Measurements from ENCODE around the gene TMEM44.
"Not testable (repeated sequence)": the region's sequence is repeated elsewhere in the genome, so short reads cannot be mapped to it uniquely, and the experiment has no call there.

The TMEM44 gene

DNA sequence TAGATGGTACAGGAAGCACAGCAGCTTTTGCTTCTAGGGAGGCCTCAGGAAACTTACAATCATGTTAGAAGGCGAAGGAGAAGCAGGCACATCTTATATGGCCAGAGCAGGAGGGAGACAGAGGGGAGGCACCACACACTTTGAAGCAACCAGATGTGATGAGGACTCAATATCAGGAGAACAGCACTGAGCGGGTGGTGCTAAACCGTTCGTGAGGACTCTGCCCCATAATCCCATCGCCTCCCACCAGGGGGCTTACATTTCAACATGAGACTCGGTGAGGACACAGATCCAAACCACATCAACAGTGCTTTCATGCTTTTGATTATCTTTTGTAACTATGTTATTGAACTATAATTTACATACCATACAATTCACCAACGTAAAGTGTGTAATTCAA lies 7.6 kb upstream of the TMEM44 start:
- peak; percentile 50 for DNase-seq (ENCODE audit: low spot score)

- no peak for DNase-seq (ENCODE audit: low spot score)
These were observed 5.9 kb upstream of the TMEM44 start for GRCh38 chr3:194638991-194639605.

GRCh38 chr3:194637541-194638400 lies 4.6 kb upstream of the TMEM44 start:
- no peak for DNase-seq (ENCODE audit: low spot score)

- no peak for DNase-seq (ENCODE audit: low spot score)
These were observed 3.8 kb upstream of the TMEM44 start for GRCh38 chr3:194637066-194637465.

- peak; percentile 80 for DNase-seq (ENCODE audit: low spot score)
These were observed 340 bp downstream of the TMEM44 start for GRCh38 chr3:194632809-194633348.

DNA sequence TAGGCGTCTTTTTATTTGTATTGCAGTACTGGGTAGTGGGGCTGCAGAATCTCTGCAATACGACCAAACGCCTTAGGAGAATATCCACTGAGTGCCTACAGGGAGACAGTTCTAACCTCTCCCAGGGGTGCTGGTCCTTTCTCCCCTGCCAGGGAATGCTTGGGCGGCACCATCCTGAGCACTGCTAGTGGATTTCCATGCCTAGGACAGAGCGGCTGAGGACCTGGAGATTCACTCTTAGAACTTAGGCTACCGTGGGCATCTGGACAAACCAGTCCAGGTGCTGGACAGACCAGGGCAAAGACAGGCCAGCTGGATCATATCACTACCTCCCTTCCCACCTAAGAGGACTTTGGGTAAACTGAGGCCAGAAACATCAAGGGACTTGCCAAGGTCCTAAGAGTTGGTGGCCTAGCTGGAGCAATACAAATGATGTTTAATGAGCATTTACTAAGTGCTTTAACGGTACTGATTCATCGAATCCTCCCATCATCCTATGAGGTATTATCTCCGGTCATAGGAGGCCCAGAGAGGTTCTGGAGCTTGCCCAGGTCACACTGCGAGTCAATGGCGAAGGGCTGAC lies 902 bp downstream of the TMEM44 start:
- peak; percentile 60 for DNase-seq (ENCODE audit: low spot score)

DNA sequence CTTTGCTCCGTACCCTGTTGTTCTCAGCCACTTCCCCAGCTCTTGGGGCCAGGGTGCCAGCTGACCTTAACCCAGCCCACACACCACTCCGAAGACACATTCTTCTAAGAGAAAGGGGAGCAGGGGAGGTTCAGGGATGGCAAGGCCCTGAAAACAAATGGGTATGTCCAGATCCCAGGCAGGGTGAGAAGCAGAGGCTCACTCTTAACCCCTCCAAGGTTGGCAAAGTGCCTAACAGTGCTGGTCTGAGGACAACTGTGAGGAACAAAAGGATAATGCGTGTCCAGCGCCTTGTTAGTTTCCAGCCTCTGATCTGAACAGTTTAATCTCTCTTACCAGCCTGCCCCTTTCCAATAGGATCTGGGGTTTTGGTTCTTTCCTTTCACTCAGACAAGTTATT lies 1.5 kb downstream of the TMEM44 start:
- DNase-seq (ENCODE audit: low spot score): peak; percentile 44

- not testable (repeated sequence) for DNase-seq (ENCODE audit: low spot score)
These were observed 2.5 kb downstream of the TMEM44 start for GRCh38 chr3:194630681-194631080.

DNA sequence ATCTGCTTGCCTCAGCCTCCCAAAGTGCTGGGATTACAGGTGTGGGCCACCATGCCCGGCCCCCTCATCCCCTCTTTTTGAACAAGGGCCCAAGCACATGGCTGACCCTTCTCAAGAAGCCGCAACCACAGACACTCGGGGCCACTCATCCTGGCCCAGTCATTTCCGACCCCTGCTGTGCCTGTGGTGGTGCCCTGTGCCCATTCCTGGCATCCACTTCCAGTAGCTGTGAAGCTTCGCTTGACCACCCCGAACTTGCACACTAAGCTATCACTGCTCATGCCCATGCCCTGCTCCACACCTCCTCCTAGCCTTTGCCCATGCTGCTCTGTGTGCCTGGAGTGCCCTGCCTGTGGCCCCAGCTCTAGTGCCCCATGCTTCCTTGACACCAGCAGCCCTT lies 8.3 kb downstream of the TMEM44 start:
- DNase-seq (ENCODE audit: low spot score): no peak

DNA sequence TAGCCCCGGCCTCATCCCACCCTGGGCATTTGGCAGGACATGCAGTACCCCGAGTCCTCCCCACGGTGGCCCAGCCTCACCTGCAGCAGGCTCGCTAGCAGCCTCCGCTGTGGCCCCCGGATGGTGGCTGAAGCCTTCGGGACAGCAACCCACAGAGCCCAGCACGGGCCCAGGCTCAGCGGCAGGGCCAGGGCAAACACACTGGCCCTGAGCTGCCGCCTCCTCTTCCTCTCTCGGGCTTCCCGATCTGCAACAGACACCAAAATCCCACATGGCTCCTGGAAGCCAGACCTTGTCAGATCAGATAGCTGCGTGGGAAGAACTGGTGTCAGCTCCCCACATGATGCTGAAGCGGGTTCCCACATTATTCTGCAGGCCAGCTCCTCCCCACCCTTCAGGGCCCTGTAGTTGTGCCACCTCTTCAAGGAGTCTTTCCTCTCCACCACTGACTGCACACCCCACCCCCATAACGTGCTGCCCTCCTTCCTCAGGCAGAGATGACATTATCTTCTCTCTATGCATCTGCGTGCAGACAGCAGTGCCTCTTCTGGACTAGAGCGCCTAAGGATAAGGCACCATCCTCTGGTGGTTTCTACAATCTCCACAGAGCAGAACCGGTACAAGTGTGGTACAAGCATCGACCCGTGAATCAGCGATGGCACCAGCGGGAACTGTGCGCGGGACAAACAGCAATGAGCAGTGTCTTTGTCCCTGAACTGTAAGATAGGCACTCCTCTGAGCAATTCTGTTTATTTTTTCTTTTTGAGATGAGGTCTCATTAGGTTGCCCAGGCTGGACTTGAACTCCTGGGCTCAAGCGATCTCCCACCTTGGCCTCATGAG lies 9.5 kb downstream of the TMEM44 start:
- DNase-seq (ENCODE audit: low spot score): no peak

DNA sequence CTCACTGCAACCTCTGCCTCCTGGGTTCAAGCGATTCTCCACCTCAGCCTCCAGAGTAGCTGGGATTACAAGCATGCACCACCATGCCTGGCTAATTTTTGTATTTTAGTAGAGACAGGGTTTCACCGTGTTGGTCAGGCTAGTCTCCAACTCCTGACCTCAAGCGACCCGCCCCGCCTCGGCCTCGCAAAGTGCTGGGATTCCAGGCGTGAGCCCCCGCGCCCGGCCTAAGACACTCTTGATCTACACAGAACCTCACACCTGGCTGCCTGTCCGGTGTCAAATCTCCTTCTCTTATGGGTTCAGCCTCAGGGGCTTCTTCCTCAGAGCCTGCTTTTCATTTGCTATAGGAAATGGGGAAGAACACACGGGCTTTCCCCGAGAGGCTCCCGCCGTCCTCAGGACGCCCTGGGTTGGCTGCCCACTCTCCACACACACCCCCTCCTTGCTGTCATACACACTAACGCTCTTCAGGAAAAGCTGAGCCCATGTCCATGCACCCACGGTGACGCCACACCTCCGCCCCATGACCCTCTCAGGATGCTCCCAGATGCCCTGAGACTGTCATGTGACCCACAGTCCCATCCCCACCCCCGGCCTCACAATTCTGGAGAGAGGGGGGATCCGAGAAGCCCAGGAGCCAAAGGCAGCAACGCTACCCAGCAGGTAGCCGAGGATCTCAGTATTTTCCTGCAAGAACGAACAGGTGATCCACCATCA lies 10.4 kb downstream of the TMEM44 start:
- no peak for DNase-seq (ENCODE audit: low spot score)

DNA sequence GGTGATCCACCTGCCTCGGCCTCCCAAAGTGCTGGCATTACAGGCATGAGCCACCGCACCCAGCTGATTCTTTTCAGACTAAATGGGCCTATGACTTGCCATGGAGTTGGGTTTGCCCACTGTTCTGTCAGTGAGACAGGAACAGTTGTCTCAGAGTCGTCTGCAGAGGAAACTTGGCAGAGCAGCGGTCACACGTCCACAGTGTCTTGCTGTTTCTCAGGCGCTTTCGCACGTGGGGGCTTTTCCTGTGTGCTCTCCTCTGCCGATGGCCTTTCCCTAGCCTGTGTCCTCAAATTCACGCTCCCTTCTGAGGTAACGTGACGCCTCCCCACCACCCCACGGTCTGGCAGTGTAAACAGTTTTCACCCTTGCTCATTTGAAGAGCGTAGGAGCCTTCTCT lies 11.3 kb downstream of the TMEM44 start:
- no peak for DNase-seq (ENCODE audit: low spot score)

DNA sequence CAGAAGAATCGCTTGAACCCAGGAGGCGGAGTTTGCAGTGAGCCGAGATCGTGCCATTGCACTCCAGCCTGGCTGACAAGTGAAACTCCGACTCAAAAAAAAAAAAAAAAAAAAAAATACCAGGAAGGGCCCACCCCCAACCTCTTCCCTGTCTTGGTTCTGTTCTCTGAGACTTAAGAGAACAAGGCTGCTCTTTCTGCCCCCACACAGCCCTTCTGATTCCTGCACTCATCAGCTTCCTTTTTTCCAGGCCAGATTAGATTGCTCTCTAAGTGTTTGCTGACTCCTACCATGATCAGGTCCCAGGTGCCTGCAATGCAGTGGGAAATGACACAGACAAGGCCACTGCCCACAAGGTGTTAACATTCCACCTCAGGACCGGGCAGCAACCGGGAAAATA lies 13.0 kb downstream of the TMEM44 start:
- no peak for DNase-seq (ENCODE audit: low spot score)

GRCh38 chr3:194619741-194620140 lies 13.5 kb downstream of the TMEM44 start:
- DNase-seq (ENCODE audit: low spot score): no peak

GRCh38 chr3:194618858-194619608 lies 14.2 kb downstream of the TMEM44 start:
- DNase-seq (ENCODE audit: low spot score): no peak

- DNase-seq (ENCODE audit: low spot score): no peak
These were observed 15.4 kb downstream of the TMEM44 start for GRCh38 chr3:194617827-194618226.

DNA sequence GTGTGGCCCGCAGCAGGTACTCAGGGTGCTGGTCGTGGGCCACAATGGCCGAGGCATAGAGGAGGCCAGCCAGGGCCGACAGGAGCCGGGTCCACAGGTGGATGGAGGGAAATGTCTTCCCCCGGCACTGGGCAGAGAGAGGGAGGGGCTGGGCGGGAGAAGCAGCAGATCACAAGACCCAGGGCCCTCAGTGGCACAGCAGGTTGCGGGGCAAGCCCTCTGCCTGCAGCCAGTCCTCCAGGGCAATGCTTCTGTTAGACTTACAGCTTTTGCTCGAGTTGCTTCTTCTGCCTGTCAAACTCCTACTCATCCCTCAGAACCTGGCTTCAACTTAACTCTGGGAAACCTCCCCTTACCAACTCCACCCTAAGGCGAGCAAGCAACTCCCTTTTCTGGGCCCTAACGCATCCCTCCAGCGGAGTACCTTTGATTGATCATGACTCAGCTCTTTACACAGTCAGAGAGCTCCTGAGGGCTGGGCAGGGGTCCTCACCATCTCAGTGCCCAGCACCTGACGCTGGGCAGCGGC lies 16.0 kb downstream of the TMEM44 start:
- no peak for DNase-seq (ENCODE audit: low spot score)

DNA sequence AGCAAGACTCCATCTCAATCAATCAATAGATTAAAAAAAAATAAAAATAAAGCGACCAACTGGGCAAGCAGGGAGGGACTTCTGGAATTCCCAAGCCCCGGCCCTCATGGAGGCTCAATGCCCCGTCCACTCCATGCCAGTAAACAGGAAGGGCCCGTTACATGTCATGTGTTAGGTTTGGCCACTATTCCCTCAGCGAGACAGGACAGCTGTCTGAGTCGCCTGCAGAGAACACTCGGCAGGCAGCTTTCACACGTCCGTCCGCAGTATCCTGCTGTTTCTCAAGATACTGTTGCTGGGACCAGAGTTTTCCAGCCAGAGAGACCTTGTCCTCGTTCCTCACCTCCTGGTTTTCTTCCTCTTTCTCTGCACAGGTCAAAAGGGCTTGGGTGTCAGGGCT lies 18.0 kb downstream of the TMEM44 start:
- DNase-seq (ENCODE audit: low spot score): no peak

- no peak for DNase-seq (ENCODE audit: low spot score)
These were observed 21.0 kb downstream of the TMEM44 start for GRCh38 chr3:194612221-194612620.

DNA sequence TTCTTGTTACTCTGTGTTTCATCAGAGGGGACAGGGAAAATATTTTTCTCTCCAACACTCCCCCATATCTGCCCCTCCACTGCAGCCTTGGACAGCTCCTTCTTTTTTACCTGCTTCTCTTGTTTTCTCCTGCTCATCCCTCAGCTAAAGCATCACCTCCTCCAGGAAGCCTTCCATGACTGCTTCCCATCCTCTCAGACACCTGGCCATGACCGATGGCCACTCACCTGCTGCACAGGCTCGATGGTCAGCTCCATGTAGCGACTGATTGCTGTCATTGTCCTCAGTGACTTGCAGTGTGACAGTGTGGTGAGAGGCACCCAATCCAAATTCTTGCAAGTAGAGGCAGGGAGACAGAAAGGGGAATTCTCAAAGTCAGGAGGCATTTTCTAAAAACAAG lies 22.5 kb downstream of the TMEM44 start:
- DNase-seq (ENCODE audit: low spot score): no peak
